HG03045 (cell line): ENCODE results near the gene CACNA2D3.

Experiments
- ATAC-seq: cut with Tn5 transposase; IDR thresholded peaks from one replicate; pipeline ENCODE4 v1.9.1; 2021; ENCODE audit warnings: mild to moderate bottlenecking, moderate library complexity; ENCODE audit not compliant: unreplicated experiment

Gene CACNA2D3

DNA sequence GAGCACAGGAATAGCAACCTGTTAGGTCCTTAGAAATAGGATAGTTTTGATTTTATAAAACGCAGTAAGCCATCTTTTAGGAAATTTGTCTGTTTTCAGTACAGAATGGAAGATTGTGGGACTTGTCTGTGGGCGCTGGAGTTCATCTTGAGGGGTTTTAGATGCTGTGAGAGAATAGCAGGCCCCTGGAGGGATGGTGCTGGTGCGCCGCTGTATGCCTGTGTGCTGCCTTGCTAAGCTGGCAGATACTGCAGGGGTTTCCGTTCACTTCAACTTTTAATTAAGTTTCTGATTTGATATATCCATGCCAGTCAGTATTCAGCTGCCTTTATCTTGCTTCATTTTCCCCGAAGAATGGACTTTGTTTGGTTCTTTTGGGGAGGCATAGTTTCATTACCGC, 4.2 kb downstream of the CACNA2D3 start:
- no peak for ATAC-seq

DNA sequence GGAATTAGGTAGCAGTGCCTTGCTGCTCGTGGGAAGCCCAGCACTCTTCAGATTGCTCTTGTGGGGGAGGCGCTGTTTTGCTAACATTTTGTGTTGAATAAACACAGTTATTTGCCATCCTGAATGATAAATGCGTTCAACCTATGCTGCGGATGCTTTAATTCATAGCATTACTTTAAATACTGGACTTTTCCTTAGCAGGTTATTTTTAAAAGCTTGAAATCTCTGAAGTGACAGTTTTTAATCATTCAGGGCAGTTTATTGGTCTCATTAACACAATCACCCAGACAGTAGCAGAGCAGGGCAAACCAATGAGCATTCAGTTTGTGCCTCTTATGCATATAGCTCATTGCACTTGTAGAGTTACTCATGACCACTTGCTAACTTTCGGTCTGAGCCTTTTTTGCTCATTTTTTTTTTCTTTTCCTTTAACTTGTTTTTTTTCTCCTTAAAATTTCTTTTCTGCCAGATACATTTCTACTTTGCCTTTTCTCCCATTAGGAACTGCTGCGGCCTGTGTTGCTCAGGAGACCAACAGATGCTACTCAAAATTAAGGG, 5.2 kb downstream of the CACNA2D3 start:
- ATAC-seq: no peak

DNA sequence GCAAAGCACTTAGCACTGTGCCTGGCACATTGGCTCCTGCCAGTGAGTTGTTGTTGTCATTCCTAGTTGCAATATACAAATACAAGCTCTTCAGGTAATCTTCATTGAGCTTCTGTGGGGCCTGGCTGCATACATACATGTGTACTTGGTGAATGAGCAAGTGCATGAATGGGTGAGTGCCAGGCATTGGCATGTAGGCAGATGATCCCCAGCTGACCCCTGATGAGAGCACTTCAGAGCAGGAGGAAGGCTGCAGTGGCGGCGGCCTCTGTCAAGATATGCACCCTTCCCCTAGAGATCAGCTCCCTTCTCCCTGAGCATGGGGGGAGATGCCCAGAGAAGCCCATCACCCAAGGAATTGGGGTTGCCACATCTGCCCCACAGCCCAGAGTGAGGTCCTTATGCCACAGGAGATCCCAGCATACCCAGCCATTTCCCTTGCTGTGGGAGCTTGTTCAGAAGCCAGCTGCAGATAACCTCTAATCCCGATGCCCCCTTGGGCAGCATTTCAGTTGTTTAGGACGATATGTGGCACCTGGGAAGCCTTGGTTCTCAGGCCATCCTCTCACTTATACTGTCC, 8.8 kb downstream of the CACNA2D3 start:
- ATAC-seq: no peak

DNA sequence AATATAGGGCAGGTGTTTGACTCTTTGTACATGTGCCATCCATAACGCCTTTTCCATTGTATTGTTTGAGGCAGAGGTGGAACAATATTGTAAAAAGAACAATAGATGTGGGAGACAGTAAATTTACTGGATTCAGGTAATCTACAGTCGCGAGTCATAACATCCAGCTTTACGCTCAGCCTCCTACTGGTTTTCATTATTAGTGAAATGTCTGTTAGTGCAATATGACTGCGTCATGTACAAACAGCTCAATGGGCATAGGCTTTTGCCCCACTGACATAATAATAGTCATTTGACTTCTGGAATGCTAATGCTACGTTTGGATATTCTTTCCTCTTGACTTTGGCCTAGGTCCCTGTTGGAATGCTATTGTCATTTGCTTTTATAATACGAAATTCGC, 9.5 kb downstream of the CACNA2D3 start:
- no peak for ATAC-seq

- no peak for ATAC-seq
Measured at GRCh38 chr3:54132685-54133084, 10.3 kb downstream of the CACNA2D3 start.

DNA sequence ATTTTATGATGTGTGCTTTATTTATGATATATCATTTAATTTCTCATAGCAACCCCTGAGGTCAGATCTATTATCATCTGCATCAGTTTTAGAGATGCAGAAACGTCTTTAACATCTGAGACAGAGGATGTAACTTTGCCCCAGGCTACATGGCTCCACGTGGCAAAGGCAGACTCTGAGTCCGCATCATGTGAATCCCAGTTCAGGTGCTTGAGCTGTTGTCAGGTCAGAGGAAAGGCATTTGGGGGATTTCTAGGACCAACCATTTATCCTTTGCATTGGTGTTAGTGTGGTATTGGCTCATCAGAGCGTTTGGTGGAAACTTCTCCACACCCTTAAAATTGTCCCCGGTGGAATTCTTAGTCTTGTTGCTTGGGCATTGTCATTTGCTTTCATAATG, 10.8 kb downstream of the CACNA2D3 start:
- ATAC-seq: no peak

GRCh38 chr3:54134155-54134554, 11.8 kb downstream of the CACNA2D3 start:
- ATAC-seq: no peak

DNA sequence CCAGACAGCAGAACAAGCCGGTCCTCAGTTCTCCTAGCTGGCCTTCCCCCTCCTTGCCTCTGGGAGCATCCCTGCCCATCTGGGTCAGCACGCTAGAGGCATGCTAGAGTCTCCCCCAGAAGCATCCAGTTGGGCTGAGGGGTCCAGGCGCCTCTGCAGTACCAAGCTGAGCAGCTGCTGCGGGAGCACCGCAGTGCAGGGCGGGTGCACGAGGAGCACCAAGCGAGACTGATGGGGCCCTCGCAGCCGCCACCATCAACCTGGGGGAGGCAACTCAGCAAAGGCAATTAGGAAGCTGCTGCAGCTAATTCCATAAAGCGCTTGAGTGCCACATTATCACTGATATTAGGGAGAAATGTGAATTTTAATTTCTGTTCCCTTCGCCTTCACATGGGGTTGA, 12.4 kb downstream of the CACNA2D3 start:
- ATAC-seq: no peak

DNA sequence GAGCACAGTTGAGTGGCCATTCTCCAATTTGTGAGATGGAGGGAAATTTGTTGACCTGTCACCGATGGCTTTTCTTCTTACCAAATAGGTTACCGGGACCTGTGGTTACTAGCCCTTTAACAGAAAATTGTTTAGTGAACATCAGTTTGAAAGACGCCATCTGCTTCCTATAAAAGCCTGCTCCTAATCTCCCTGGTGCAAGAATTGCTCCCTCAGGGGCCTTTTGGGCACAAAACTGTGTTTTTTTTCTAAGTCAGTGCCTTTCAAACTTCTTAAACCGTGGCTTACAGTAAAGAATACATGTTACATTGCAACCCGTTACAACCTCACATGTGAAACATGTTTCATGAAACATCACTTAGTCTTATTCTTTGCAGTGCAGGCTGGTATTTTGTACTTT, 15.0 kb downstream of the CACNA2D3 start:
- no peak for ATAC-seq

GRCh38 chr3:54138937-54139547, 16.7 kb downstream of the CACNA2D3 start:
- ATAC-seq: no peak

DNA sequence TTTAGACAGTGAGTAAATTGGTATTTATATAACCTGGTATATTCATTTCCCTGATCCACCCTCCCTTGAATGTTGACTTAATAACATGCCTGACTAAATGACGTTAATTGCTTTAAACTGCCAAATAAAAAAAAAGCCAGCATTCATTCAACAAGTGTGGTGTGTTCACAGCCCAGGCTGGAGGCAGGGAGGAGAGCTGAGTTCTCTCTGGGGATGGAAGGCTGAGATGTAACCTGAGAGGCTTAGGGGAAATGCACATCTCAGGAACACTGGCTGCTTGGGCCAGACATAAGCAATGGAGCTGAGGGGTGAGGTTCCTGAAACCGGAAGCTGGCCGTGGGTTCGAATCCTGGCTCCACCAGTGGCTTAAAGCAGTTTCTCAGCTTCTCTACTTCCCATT, 17.3 kb downstream of the CACNA2D3 start:
- no peak for ATAC-seq

DNA sequence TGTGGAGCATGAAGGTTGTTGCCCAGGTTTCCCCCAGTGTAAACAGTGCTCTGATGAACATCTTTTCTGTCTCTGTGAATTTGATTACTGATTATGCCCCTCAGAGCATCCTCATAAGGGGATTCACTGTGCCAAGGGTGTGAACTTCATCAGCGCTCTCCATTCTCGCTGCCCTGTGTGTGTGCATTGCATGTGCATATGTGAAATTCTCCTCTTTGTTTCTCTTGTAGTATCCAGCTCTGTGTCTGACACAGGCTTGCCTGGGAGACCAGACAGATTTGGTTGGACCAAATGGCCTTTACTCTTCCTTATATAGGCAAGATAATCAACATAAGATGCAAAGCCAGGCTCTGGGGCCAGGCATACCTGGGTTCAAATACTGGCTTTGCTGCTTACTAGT, 21.9 kb downstream of the CACNA2D3 start:
- no peak for ATAC-seq

GRCh38 chr3:54146506-54147239, 24.3 kb downstream of the CACNA2D3 start:
- ATAC-seq: no peak

DNA sequence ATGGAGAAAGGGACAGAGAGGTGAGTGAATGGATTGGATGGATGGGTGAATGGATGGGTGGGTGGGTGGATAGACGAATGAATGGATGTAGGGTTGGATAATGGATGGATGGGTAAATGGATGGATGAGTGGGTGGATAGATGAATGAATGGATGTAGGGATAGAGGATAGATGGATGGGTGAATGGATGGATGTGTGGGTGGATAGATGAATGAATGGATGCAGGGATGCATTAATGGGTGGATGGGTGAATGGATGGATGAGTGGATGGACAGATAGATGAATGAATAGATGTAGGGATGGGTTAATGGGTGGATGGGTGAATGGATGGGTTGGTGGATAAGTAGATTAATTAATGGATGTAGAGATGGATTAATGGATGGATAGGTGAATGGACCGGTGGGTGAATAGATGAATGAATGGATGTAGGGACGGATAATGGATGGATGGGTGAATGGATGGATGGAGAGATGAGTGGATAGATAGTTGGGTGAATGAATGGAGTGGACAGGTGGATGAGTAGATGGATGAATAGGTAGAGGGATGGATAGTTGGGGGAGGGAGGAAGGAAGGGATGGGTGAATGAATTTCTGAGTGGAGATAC, 28.6 kb downstream of the CACNA2D3 start:
- ATAC-seq: no peak

- no peak for ATAC-seq
Measured at GRCh38 chr3:54153477-54153876, 31.1 kb downstream of the CACNA2D3 start.

DNA sequence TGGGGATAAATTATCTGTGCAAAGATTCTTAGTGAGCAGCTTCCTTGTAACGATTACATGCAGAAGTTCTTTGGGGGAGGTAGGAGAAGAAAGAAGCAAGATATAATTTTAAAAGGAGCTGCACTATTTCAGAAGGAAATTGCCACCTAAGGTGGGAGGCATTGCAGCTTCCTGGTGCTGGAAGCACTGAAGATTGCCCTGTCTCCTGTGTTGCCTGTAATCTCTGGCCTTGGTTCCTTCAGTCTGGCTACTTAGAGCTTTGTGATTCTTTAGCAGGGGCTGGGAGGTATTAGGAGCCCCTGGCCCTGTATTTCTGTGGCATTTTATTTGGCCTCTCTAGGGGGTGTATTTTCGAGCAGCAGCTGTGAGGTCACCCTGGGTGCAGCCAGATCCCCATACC, 35.5 kb downstream of the CACNA2D3 start:
- no peak for ATAC-seq

DNA sequence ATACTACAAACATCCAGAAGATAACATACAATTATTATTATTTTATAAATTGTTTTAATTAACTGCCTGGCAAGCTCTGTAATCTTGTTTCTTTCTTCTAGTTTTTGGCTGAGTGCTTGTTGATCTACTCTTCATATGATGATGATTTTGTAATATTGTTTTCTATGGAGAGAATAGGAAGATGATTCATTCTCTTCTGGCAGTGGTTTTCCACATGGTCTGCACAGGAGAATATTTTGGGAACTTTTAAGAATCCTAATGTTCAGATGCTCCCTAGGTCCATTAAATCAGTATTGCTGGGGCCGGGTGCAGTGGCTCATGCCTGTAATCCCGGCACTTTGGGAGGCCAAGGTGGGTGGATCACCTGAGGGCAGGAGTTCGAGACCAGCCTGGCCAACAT, 37.6 kb downstream of the CACNA2D3 start:
- no peak for ATAC-seq

DNA sequence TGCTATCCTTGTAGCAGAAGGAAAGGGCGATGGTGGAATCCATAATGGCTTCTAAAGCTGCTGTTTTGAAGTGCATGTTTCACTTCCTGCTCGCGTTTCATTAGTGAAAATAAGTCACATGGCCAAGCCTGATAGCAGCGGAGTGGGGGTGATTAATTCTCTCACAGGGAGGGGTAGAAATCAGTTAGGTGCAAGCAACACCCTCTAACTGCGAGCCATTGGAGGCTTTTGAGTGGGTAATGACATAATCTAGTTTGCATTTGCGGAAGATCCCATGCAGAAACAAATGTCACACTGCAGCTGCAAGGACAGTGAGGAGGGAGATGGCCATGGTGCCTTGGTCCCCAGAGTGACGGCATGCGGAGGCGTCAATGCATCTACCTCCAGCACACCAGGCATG, 41.1 kb downstream of the CACNA2D3 start:
- ATAC-seq: no peak

DNA sequence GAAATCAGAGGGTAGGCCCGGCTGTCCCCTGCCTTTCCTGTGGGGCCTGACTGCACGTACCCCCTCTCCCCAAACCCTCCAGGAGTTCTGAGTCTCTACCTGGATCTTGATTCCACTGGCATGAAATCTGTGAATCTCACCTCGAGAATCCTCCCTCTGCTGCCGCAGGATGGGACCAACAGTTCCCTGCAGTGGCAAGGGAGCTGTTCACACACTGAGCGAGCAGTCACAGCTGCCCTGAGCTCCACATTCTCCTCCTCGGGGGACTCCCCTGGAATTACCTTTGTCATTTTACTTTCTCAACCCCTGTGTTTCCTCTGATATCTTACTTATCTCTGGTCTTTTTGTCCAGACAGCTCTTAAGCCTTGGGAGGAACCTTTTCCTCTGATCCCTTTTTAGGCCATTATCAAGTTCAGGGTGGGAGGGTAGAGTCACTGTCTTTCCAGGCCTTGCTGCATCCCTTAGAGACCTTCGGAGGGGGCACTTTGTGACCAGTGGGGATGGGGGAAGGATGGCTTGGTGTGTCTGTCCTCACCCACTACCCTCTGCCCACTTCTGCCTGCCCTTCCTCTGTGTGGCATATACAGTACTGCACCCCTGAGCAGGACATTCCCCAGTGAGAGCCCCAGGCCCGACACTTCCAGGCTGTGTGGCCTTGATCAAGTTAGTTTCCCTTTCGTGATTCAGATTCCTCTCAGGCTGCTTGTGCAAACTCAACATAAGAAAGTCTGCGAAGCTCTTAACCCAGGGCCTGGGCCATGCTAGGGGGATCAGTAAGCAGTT, 42.0 kb downstream of the CACNA2D3 start:
- no peak for ATAC-seq

GRCh38 chr3:54165865-54166264, 43.5 kb downstream of the CACNA2D3 start:
- ATAC-seq: no peak

- ATAC-seq: no peak
Measured at GRCh38 chr3:54167999-54168398, 45.6 kb downstream of the CACNA2D3 start.
